Neuronal stem cell (in vitro differentiated cells): ENCODE measurements around the gene TOP3A.

Experiments used
- DNase-seq: peaks from one replicate; pipeline ENCODE4 v3.0.0-alpha.2; 2013; ENCODE audit warnings: low spot score
- H2AFZ ChIP-seq: one replicate; pipeline ENCODE4 v1.6.1; 2013; ENCODE audit warnings: mild to moderate bottlenecking, low read length, inconsistent platforms
- H2AK5ac ChIP-seq: 2 replicates; pipeline ENCODE4 v1.6.1; 2013; ENCODE audit warnings: low read depth, mild to moderate bottlenecking, inconsistent platforms, low read length, moderate library complexity, mixed read lengths
- H2BK120ac ChIP-seq: 2 replicates; pipeline ENCODE4 v1.6.1; 2013; ENCODE audit warnings: low read depth, mild to moderate bottlenecking, inconsistent platforms, low read length, moderate library complexity, mixed read lengths
- H2BK12ac ChIP-seq: one replicate; pipeline ENCODE4 v1.6.1; 2013; ENCODE audit warnings: low read length, inconsistent platforms
- H2BK15ac ChIP-seq: 2 replicates; pipeline ENCODE4 v1.6.1; 2013; ENCODE audit warnings: mild to moderate bottlenecking, low read length, inconsistent platforms, mixed read lengths
- H2BK5ac ChIP-seq: one replicate; pipeline ENCODE4 v1.6.1; 2013; ENCODE audit warnings: inconsistent platforms, mild to moderate bottlenecking, low read length, moderate library complexity
- H3K14ac ChIP-seq: one replicate; pipeline ENCODE4 v1.6.1; 2013; ENCODE audit warnings: low read length, inconsistent platforms
- H3K18ac ChIP-seq: 2 replicates; pipeline ENCODE4 v1.6.1; 2013; ENCODE audit warnings: low read length, inconsistent platforms
- H3K23ac ChIP-seq: 2 replicates; pipeline ENCODE4 v1.6.1; 2013; ENCODE audit warnings: low read depth, mild to moderate bottlenecking, mixed read lengths, low read length, inconsistent platforms; ENCODE audit not compliant: poor library complexity
- H3K27ac ChIP-seq: replicated peaks from 3 replicates; pipeline ENCODE4 v1.5.1; 2013; ENCODE audit warnings: low read length, inconsistent platforms
- H3K27me3 ChIP-seq, 3 experiments: 2 replicates each; pipeline ENCODE4 v1.6.1; 2013; ENCODE audit warnings: low read length in 3 of 3, mild to moderate bottlenecking in 2 of 3, inconsistent platforms in 1 of 3, low read depth in 1 of 3, mixed read lengths in 1 of 3, moderate library complexity in 1 of 3; ENCODE audit not compliant: control insufficient read depth in 3 of 3, insufficient read depth in 3 of 3
- H3K36me3 ChIP-seq, 2 donors: replicated peaks in 1 of 2; 2 replicates each; pipeline ENCODE4 v1.6.1; 2013; ENCODE audit warnings: low read length in 2 of 2; ENCODE audit not compliant: control insufficient read depth in 2 of 2, insufficient read depth in 2 of 2
- H3K4ac ChIP-seq: 2 replicates; pipeline ENCODE4 v1.6.1; 2013; ENCODE audit warnings: inconsistent platforms, mild to moderate bottlenecking, low read length, moderate library complexity
- H3K4me1 ChIP-seq, 2 donors: 1 replicate in 1 of 2; 2 replicates in 1 of 2; pipeline ENCODE4 v1.6.1; 2013; ENCODE audit warnings: low read length in 2 of 2, low read depth in 1 of 2; ENCODE audit not compliant: control insufficient read depth in 2 of 2, insufficient read depth in 1 of 2
- H3K4me2 ChIP-seq: one replicate; pipeline ENCODE4 v1.6.1; 2013; ENCODE audit warnings: mild to moderate bottlenecking, low read length, inconsistent platforms; ENCODE audit not compliant: insufficient read depth, poor library complexity, severe bottlenecking
- H3K4me3 ChIP-seq, 2 donors: 2 replicates each; pipeline ENCODE4 v1.5.1; 2013; ENCODE audit warnings: low read length in 2 of 2, mild to moderate bottlenecking in 2 of 2, inconsistent platforms in 1 of 2, moderate library complexity in 1 of 2
- H3K79me1 ChIP-seq: one replicate; pipeline ENCODE4 v1.6.1; 2013; ENCODE audit warnings: low read depth, mild to moderate bottlenecking, inconsistent platforms, low read length, moderate library complexity
- H3K9ac ChIP-seq: one replicate; pipeline ENCODE4 v1.6.1; 2013; ENCODE audit warnings: mild to moderate bottlenecking, low read depth, low read length, inconsistent platforms; ENCODE audit not compliant: poor library complexity
- H3K9me3 ChIP-seq, 2 donors: replicated peaks in 1 of 2; 2 replicates each; pipeline versions ENCODE3 to v1.6.1; 2013; ENCODE audit warnings: low read length in 2 of 2, mild to moderate bottlenecking in 2 of 2, inconsistent platforms in 1 of 2, low read depth in 1 of 2, mixed read lengths in 1 of 2, moderate library complexity in 1 of 2; ENCODE audit not compliant: control insufficient read depth in 2 of 2, insufficient read depth in 1 of 2
- H4K8ac ChIP-seq: one replicate; pipeline ENCODE4 v1.6.1; 2013; ENCODE audit warnings: low read depth, mild to moderate bottlenecking, inconsistent platforms, low read length, moderate library complexity
- H4K91ac ChIP-seq: one replicate; pipeline ENCODE4 v1.6.1; 2013; ENCODE audit warnings: low read length, low read depth, mild to moderate bottlenecking, inconsistent platforms; ENCODE audit not compliant: poor library complexity
- WGBS, 2 donors: extraction: QIAGEN DNeasy Blood & Tissue Kit; methylation state at CpG; one replicate each; pipeline ENCODE4 v1.1.7; 2013; ENCODE audit warnings: missing lambda C conversion rate in 2 of 2, mixed read lengths in 1 of 2; ENCODE audit not compliant: insufficient read length in 2 of 2, insufficient replicate concordance in 1 of 2; ENCODE audit errors: extremely low coverage in 2 of 2; 5-methylcytosine and 5-hydroxymethylcytosine counted together

TOP3A gene

GRCh38 chr17:18332909-18333489 is 18.2 kb upstream of the TOP3A start:
- Histone ChIP-seq H3K23ac (no peak overlapping the region), H2BK12ac (no peak overlapping the region), H3K18ac (no peak overlapping the region), H3K27me3 (no peaks in the 10 kb centered on the region), H2BK5ac (no peak overlapping the region), H3K4me2 (no peak overlapping the region), H3K4me1 (no peaks in the 10 kb centered on the region), H3K27ac (no peak overlapping the region), H3K4me3 (peak overlapping the region in 1 of 2 donors; percentile 59), H2BK15ac (no peak overlapping the region), H4K8ac (no peak overlapping the region), H3K4ac (no peak overlapping the region), H3K79me1 (no peaks in the 10 kb centered on the region), H2AK5ac (no peak overlapping the region), H3K36me3 (peaks cover 49 to 84% of the 10 kb centered on the region in 2 donors), H2BK120ac (no peak overlapping the region), H4K91ac (no peak overlapping the region), H2AFZ (no peak overlapping the region), H3K9ac (no peak overlapping the region), H3K9me3 (peaks cover 0 to 4% of the 10 kb centered on the region in 2 donors), H3K14ac (no peak overlapping the region)
- no peak for DNase-seq
- no CpG with 5 or more reads among the region's 4 CpGs for WGBS, 2 donors

GRCh38 chr17:18331879-18332278 is 17.1 kb upstream of the TOP3A start:
- no peak overlapping the region for H4K8ac ChIP-seq
- no peak overlapping the region for H4K91ac ChIP-seq
- WGBS, 2 donors = no CpG with 5 or more reads among the region's 9 CpGs
- DNase-seq = no peak
- H2AK5ac ChIP-seq = no peak overlapping the region
- no peak overlapping the region for H3K4ac ChIP-seq
- no peak overlapping the region for H3K27ac ChIP-seq
- no peak overlapping the region for H3K18ac ChIP-seq
- no peak overlapping the region for H2BK12ac ChIP-seq
- H3K4me2 ChIP-seq = no peak overlapping the region
- H3K9ac ChIP-seq = no peak overlapping the region
- peaks cover 0 to 1% of the 10 kb centered on the region in 2 donors for H3K9me3 ChIP-seq
- H2AFZ ChIP-seq = no peak overlapping the region
- H3K14ac ChIP-seq = no peak overlapping the region
- H2BK120ac ChIP-seq = no peak overlapping the region
- no peak overlapping the region for H3K4me3 ChIP-seq
- H2BK15ac ChIP-seq = no peak overlapping the region
- no peaks in the 10 kb centered on the region for H3K4me1 ChIP-seq
- H3K36me3 ChIP-seq = peaks cover 52 to 89% of the 10 kb centered on the region in 2 donors
- no peak overlapping the region for H3K23ac ChIP-seq
- no peak overlapping the region for H2BK5ac ChIP-seq
- H3K79me1 ChIP-seq = no peaks in the 10 kb centered on the region
- H3K27me3 ChIP-seq = no peaks in the 10 kb centered on the region

- Histone ChIP-seq H3K9ac (no peak overlapping the region), H3K4ac (no peak overlapping the region), H3K4me1 (no peaks in the 10 kb centered on the region), H2BK15ac (no peak overlapping the region), H2BK120ac (no peak overlapping the region), H3K18ac (no peak overlapping the region), H3K4me3 (no peak overlapping the region), H3K79me1 (no peaks in the 10 kb centered on the region), H3K9me3 (peaks cover 0 to 3% of the 10 kb centered on the region in 2 donors), H3K27me3 (no peaks in the 10 kb centered on the region), H3K23ac (no peak overlapping the region), H3K36me3 (peaks cover 48 to 89% of the 10 kb centered on the region in 2 donors), H4K8ac (no peak overlapping the region), H2BK5ac (no peak overlapping the region), H4K91ac (no peak overlapping the region), H2AFZ (no peak overlapping the region), H2AK5ac (no peak overlapping the region), H3K4me2 (no peak overlapping the region), H2BK12ac (no peak overlapping the region), H3K27ac (no peak overlapping the region), H3K14ac (no peak overlapping the region)
- DNase-seq = no peak
- WGBS, 2 donors = no CpG with 5 or more reads among the region's 9 CpGs
Measured at GRCh38 chr17:18328643-18329204, 13.9 kb upstream of the TOP3A start.

- H3K4me3 ChIP-seq = no peak overlapping the region
- H3K4ac ChIP-seq = no peak overlapping the region
- H3K23ac ChIP-seq = no peak overlapping the region
- H3K14ac ChIP-seq = no peak overlapping the region
- no peak overlapping the region for H2BK15ac ChIP-seq
- no peak overlapping the region for H2AK5ac ChIP-seq
- H4K8ac ChIP-seq = no peak overlapping the region
- H2AFZ ChIP-seq = no peak overlapping the region
- peaks cover 51 to 94% of the 10 kb centered on the region in 2 donors for H3K36me3 ChIP-seq
- WGBS, 2 donors = no CpG with 5 or more reads among the region's 10 CpGs
- H3K4me2 ChIP-seq = no peak overlapping the region
- H4K91ac ChIP-seq = no peak overlapping the region
- no peak overlapping the region for H2BK5ac ChIP-seq
- peaks cover 0 to 3% of the 10 kb centered on the region in 2 donors for H3K9me3 ChIP-seq
- no peak overlapping the region for H2BK12ac ChIP-seq
- no peaks in the 10 kb centered on the region for H3K27me3 ChIP-seq
- no peak overlapping the region for H3K9ac ChIP-seq
- no peak overlapping the region for H2BK120ac ChIP-seq
- no peak overlapping the region for H3K18ac ChIP-seq
- no peak for DNase-seq
- H3K79me1 ChIP-seq = no peaks in the 10 kb centered on the region
- H3K4me1 ChIP-seq = no peaks in the 10 kb centered on the region
- H3K27ac ChIP-seq = no peak overlapping the region
Measured at GRCh38 chr17:18327556-18327955, 12.8 kb upstream of the TOP3A start.
